ENCODE measurements around the gene FAM107A.

DNA sequence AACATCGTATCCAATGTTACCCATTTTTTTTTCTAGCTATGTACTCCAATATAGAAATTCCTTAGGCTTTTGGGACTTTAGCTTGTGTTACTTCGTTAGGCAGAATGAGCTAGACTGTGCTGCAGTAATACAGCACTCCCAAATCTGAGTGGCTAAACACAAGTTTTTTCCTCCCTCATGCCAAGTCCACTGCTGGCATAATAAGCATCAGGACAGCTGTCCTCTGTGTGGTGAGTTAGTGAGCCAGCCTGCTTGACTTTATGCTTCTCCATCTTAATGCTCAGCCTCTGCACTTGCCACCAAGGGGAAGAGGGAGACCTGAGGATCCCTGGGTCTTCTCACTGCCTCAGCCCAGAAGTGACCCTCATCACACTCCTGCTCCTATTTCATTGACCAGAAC lies 22.0 kb downstream of the FAM107A start:
- TF ChIP-seq, protein P1, sequence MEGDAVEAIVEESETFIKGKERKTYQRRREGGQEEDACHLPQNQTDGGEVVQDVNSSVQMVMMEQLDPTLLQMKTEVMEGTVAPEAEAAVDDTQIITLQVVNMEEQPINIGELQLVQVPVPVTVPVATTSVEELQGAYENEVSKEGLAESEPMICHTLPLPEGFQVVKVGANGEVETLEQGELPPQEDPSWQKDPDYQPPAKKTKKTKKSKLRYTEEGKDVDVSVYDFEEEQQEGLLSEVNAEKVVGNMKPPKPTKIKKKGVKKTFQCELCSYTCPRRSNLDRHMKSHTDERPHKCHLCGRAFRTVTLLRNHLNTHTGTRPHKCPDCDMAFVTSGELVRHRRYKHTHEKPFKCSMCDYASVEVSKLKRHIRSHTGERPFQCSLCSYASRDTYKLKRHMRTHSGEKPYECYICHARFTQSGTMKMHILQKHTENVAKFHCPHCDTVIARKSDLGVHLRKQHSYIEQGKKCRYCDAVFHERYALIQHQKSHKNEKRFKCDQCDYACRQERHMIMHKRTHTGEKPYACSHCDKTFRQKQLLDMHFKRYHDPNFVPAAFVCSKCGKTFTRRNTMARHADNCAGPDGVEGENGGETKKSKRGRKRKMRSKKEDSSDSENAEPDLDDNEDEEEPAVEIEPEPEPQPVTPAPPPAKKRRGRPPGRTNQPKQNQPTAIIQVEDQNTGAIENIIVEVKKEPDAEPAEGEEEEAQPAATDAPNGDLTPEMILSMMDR (conservative IDR thresholded peaks at IDR 0.05; ENCODE audit: low read depth in 2 of 2) = no peak
- no peak for TF ChIP-seq POLR2AphosphoS5 (IDR thresholded peaks at IDR 0.05; ENCODE audit: low read depth)
